ENCODE results near the gene TMEM120A.
"Not testable (repeated sequence)": the region's sequence is repeated elsewhere in the genome, so short reads cannot be mapped to it uniquely, and the experiment has no call there.

TMEM120A gene

GRCh38 chr7:76008156-76008687 lies 13.8 kb upstream of the TMEM120A start:
- H3K27me3 Mint-ChIP-seq = peaks cover 36% of the 10 kb centered on the region
- no peaks in the 10 kb centered on the region for H3K9me3 Mint-ChIP-seq
- H3K4me3 Mint-ChIP-seq = no peak overlapping the region
- peaks cover 41% of the 10 kb centered on the region for H3K36me3 Mint-ChIP-seq
- H3K27ac Mint-ChIP-seq = peak overlapping the region; percentile 90
- peaks cover 35% of the 10 kb centered on the region for H3K4me1 Mint-ChIP-seq
- peak; percentile 42 for DNase-seq
- CTCF ChIA-PET = interaction anchor here (4.4 kb wide), 1 partner anchor 12 kb away, joined by 29 read pairs; no protein-coding TSS in a partner anchor

- Mint-ChIP-seq H3K4me1 (peaks cover 20% of the 10 kb centered on the region), H3K27me3 (peaks cover 23% of the 10 kb centered on the region), H3K36me3 (peaks cover 26% of the 10 kb centered on the region)
- H3K9me3 Mint-ChIP-seq, CTCF ChIA-PET, H3K4me3 Mint-ChIP-seq, H3K27ac Mint-ChIP-seq, DNase-seq: not testable (repeated sequence)
Measured at GRCh38 chr7:76005004-76005403, 10.6 kb upstream of the TMEM120A start.

- peaks cover 8% of the 10 kb centered on the region for H3K4me1 Mint-ChIP-seq
- peaks cover 12% of the 10 kb centered on the region for H3K27me3 Mint-ChIP-seq
- no peak overlapping the region for H3K27ac Mint-ChIP-seq
- CTCF ChIA-PET = no interaction called here
- H3K4me3 Mint-ChIP-seq = no peak overlapping the region
- peaks cover 27% of the 10 kb centered on the region for H3K36me3 Mint-ChIP-seq
- no peaks in the 10 kb centered on the region for H3K9me3 Mint-ChIP-seq
- no peak for DNase-seq
Measured at GRCh38 chr7:76003351-76003750, 9.0 kb upstream of the TMEM120A start.

GRCh38 chr7:76002822-76003221 lies 8.4 kb upstream of the TMEM120A start:
- CTCF ChIA-PET = no interaction called here
- DNase-seq = no peak
- H3K9me3 Mint-ChIP-seq = no peaks in the 10 kb centered on the region
- no peak overlapping the region for H3K4me3 Mint-ChIP-seq
- H3K27me3 Mint-ChIP-seq = peaks cover 10% of the 10 kb centered on the region
- peaks cover 5% of the 10 kb centered on the region for H3K4me1 Mint-ChIP-seq
- peaks cover 27% of the 10 kb centered on the region for H3K36me3 Mint-ChIP-seq
- no peak overlapping the region for H3K27ac Mint-ChIP-seq

GRCh38 chr7:76002139-76002538 lies 7.7 kb upstream of the TMEM120A start:
- Mint-ChIP-seq H3K9me3 (no peaks in the 10 kb centered on the region), H3K27me3 (peaks cover 5% of the 10 kb centered on the region), H3K36me3 (peaks cover 30% of the 10 kb centered on the region), H3K27ac (no peak overlapping the region), H3K4me1 (peaks cover 11% of the 10 kb centered on the region), H3K4me3 (no peak overlapping the region)
- CTCF ChIA-PET = no interaction called here
- no peak for DNase-seq

GRCh38 chr7:76000566-76000965 lies 6.2 kb upstream of the TMEM120A start:
- Mint-ChIP-seq H3K36me3 (peaks cover 37% of the 10 kb centered on the region), H3K27ac (no peak overlapping the region), H3K4me1 (peaks cover 20% of the 10 kb centered on the region), H3K9me3 (no peaks in the 10 kb centered on the region), H3K27me3 (no peaks in the 10 kb centered on the region), H3K4me3 (no peak overlapping the region)
- CTCF ChIA-PET = no interaction called here
- peak; percentile 16 for DNase-seq

- peaks cover 25% of the 10 kb centered on the region for H3K36me3 Mint-ChIP-seq
- peaks cover 30% of the 10 kb centered on the region for H3K4me1 Mint-ChIP-seq
- H3K4me3 Mint-ChIP-seq = no peak overlapping the region
- H3K27me3 Mint-ChIP-seq = peaks cover 7% of the 10 kb centered on the region
- DNase-seq = no peak
- CTCF ChIA-PET = interaction anchor here (1.3 kb wide), 1 partner anchor 22 kb away, joined by 3 read pairs; no protein-coding TSS in a partner anchor
- no peak overlapping the region for H3K27ac Mint-ChIP-seq
- no peaks in the 10 kb centered on the region for H3K9me3 Mint-ChIP-seq
Measured at GRCh38 chr7:75998038-75998437, 3.6 kb upstream of the TMEM120A start.

DNA sequence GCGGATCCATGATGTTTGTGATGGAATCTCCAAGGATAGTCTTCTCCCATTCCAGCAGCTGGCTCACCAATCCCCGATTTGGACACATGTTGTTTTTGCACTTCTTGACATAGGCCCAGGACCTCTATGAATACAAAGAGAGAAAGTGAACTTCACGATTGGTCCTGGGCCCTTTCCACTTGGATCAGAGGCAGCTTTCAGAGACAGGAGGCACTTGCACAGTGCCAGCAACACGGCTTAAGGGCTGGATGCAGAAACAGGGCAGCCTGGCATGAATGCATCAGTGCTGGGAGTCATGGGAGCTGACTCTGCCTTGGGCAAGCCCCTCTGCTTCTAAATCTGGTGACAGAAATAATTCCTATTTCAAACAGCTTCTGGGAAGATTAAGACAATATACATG lies 2.1 kb upstream of the TMEM120A start:
- peaks cover 18% of the 10 kb centered on the region for H3K36me3 Mint-ChIP-seq
- H3K4me3 Mint-ChIP-seq = no peak overlapping the region
- peak; percentile 14 for DNase-seq
- H3K27me3 Mint-ChIP-seq = peaks cover 10% of the 10 kb centered on the region
- CTCF ChIA-PET = interaction anchor here (0.9 to 1.4 kb wide), 2 partner anchors 24 to 130 kb away, joined by 3 to 4 read pairs; no protein-coding TSS in a partner anchor
- H3K4me1 Mint-ChIP-seq = peaks cover 32% of the 10 kb centered on the region
- H3K9me3 Mint-ChIP-seq = no peaks in the 10 kb centered on the region
- no peak overlapping the region for H3K27ac Mint-ChIP-seq

GRCh38 chr7:75995996-75996395 lies 1.6 kb upstream of the TMEM120A start:
- peaks cover 32% of the 10 kb centered on the region for H3K4me1 Mint-ChIP-seq
- CTCF ChIA-PET = interaction anchor here (0.9 to 1.4 kb wide), 2 partner anchors 24 to 129 kb away, joined by 3 to 4 read pairs; no protein-coding TSS in a partner anchor
- H3K36me3 Mint-ChIP-seq = peaks cover 18% of the 10 kb centered on the region
- H3K27ac Mint-ChIP-seq = no peak overlapping the region
- H3K27me3 Mint-ChIP-seq = peaks cover 10% of the 10 kb centered on the region
- H3K9me3 Mint-ChIP-seq = no peaks in the 10 kb centered on the region
- DNase-seq = peak; percentile 21
- H3K4me3 Mint-ChIP-seq = peak overlapping the region; percentile 8

- Mint-ChIP-seq H3K9me3 (no peaks in the 10 kb centered on the region), H3K27ac (no peak overlapping the region), H3K27me3 (peaks cover 14% of the 10 kb centered on the region), H3K4me1 (peaks cover 32% of the 10 kb centered on the region), H3K4me3 (peak overlapping the region; percentile 69), H3K36me3 (peaks cover 18% of the 10 kb centered on the region)
- CTCF ChIA-PET = no interaction called here
- DNase-seq = peak; percentile 20
Measured at GRCh38 chr7:75995052-75995471, 667 bp upstream of the TMEM120A start.

DNA sequence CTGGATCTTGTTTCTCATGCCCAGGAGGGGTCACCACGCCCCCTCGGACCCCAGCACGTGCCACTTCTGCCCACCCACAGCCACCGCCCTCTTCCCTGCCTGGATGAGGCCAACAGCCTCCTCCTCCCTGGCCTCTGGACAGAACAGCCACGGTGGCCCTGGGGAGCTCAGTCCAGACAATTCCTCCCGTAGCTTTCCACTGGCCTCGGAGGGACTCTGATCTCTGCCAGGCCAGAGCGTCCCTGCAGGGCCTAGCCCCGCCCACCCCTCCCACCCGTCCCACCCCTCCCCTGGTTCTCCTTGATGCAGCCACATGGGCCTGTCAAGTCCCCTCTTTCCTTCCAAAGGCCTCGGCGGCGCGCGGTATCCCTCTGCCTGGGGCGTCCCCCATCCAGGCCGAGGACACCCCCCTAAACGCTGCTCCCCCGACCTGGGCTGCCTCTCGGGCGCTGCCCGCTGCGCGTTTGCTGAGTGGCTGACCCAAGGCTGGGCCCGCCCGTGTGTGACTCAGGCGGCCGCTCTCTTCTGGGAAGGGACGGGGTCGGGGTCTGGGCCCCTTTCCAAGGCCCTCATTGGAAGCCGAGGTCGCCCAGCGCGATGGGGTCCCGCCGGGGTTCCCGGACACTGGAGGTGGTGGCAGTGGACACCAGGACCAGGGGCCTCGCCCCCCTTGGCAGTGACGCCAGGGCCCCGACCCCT lies 557 bp downstream of the TMEM120A start:
- peaks cover 34% of the 10 kb centered on the region for H3K4me1 Mint-ChIP-seq
- no peaks in the 10 kb centered on the region for H3K9me3 Mint-ChIP-seq
- peaks cover 15% of the 10 kb centered on the region for H3K36me3 Mint-ChIP-seq
- peak overlapping the region; percentile 69 for H3K4me3 Mint-ChIP-seq
- H3K27me3 Mint-ChIP-seq = peaks cover 20% of the 10 kb centered on the region
- DNase-seq = no peak
- CTCF ChIA-PET = interaction anchor here (2.2 kb wide), 1 partner anchor 26 kb away, joined by 8 read pairs; no protein-coding TSS in a partner anchor
- H3K27ac Mint-ChIP-seq = no peak overlapping the region

DNA sequence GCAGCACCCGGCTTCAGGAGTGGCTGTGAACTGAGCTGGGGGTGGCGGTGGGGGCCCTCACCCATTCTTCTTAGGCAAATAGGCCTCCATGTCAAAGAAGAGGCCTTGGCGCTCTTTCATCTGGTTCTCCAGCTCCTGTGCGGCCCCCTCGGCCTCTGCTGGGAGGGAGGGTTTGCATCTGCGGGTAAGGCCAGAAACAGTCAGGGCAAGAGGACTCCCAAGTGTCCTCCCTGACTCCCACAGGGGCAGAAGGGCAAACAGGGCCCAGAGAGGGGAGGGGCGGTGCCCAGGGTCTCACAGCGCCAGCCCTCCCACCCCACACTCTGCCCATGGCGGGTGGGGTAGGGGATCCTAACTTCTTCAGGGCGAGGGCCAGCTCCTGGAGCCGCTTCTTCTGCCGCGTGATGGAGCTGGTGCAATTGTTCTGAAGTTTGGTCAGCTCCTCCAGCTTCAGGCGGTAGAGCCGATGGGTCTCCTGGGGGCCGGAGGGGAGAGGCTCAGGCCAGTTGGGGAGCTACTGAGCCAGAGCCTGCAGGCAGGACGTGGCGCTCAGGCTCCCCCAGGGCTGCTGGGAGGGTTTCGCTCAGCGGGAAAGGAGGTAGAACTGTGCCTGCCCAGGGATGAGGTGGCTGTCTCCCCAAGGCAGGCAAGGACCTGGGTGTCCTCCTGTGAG lies 2.2 kb downstream of the TMEM120A start:
- H3K36me3 Mint-ChIP-seq = peaks cover 14% of the 10 kb centered on the region
- no peaks in the 10 kb centered on the region for H3K9me3 Mint-ChIP-seq
- H3K4me3 Mint-ChIP-seq = no peak overlapping the region
- DNase-seq = peak; percentile 18
- peaks cover 20% of the 10 kb centered on the region for H3K27me3 Mint-ChIP-seq
- CTCF ChIA-PET = interaction anchor here (2.2 kb wide), 1 partner anchor 28 kb away, joined by 8 read pairs; no protein-coding TSS in a partner anchor
- peaks cover 25% of the 10 kb centered on the region for H3K4me1 Mint-ChIP-seq
- no peak overlapping the region for H3K27ac Mint-ChIP-seq

DNA sequence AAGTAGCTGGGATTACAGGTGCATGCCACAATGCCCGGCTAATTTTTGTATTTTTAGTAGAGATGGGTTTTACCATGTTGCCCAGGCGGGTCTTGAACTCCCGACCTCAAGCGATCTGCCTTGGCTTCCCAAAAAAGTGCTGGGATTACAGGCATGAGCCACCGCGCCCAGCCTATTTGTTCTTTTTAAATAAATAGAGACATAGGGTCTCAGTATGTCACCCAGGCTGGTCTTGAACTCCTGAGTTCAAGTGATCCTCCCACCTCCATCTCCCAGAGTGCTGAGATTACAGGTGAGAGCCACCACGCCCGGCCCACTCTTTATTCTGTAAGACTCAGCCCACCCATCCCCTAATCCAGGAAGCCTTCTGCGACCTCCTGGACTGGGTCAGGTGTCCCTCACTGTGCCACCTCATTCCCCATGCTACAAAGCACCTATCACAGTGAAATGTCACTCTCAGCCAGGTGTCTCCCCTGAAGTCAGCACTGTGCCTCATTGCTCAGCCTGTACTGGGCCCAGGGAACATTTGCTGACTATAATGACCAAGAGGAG lies 2.8 kb downstream of the TMEM120A start:
- no peak overlapping the region for H3K4me3 Mint-ChIP-seq
- no peak overlapping the region for H3K27ac Mint-ChIP-seq
- H3K36me3 Mint-ChIP-seq = peaks cover 16% of the 10 kb centered on the region
- peaks cover 20% of the 10 kb centered on the region for H3K27me3 Mint-ChIP-seq
- H3K9me3 Mint-ChIP-seq = no peaks in the 10 kb centered on the region
- CTCF ChIA-PET = interaction anchor here (1.3 to 2.2 kb wide), 2 partner anchors 29 to 322 kb away, joined by 3 to 8 read pairs; no protein-coding TSS in a partner anchor
- DNase-seq = peak; percentile 19
- H3K4me1 Mint-ChIP-seq = peaks cover 18% of the 10 kb centered on the region

Data from activated naive CD4-positive, alpha-beta T cell treated with anti-CD3 and anti-CD28 coated beads, Interleukin-2, amount 10 ng/mL, durations not matched to agents 7 days and 5 days (primary cell).